NCI-H1417 (cell line): ENCODE data around the gene TLE4.

Source experiments
- DNase-seq, 3 experiments: peaks; one replicate each; lab custom pipeline; 2025; lab: John Stamatoyannopoulos, UW

Gene TLE4

GRCh38 chr9:79664375-79664831 lies 92.6 kb downstream of the TLE4 start:
- no peak for DNase-seq

DNA sequence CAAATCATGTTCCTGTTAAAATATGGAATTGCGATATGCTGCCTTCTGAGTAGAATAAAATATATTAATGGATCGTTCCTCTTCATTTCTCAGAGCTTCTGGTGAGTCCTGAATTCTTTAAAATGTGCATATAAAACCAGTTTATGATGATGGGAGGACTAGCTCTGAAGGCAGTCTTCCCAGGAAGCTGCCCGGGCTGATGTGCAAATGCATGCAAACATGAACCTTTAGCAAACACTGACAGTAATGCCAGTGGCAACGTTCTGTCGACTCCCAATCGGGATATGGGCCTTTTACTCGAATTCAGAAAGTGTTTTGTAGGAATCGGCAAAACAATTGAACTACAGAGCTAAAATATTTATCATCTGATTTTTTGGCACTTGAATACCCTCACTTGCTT lies 93.6 kb downstream of the TLE4 start:
- no peak for DNase-seq

DNA sequence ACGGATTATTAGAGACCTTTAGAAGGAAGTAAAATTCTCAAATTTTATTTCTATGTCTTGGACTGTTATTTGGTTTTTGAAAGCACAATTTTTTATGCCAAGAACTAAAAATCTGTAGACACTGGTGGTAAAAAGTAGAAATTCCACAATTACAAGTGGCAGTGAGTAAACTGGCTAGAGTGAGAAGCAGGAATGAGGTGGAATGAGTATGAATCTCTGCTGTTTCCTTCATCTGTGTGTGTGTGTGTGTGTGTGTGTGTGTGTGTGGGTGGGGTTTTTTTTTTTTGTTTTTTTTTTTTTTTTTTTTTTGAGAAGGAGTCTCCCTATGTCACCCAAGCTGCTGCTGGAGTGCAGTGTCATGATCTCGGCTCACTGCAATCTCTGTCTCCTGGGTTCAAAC lies 94.2 kb downstream of the TLE4 start:
- DNase-seq, result no peak

GRCh38 chr9:79667120-79667519 lies 95.4 kb downstream of the TLE4 start:
- DNase-seq, result no peak

DNA sequence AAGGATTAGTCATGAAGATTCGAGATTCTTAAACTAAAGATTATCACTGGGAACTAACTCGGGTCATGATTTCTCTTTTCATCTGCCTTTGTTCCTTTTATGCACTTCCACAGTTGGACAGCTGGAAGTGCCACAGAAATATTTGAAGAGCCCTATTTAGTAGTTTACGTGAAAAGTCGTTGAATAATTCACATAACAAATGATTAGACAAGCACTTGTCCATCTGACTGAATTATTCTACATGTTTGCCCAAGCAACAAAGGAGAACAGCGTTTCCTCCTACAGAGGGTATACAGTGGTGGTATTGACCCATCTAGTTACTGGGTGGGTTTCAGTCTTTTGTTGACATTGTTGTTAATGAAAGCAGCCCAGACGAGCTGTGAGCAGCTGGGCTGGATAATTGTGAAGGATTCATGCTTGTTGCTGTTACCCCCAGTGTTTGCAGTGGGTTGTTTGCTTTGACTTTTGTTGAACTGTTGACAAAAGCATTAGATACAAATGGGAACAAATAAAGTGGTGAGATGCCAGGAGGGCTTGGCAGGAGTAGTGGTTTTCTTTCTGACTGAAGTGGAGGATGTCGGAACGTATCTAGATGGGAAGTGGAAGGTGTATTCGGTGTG lies 96.2 kb downstream of the TLE4 start:
- DNase-seq, result peak; percentile 20 to 98 (median 81)

DNA sequence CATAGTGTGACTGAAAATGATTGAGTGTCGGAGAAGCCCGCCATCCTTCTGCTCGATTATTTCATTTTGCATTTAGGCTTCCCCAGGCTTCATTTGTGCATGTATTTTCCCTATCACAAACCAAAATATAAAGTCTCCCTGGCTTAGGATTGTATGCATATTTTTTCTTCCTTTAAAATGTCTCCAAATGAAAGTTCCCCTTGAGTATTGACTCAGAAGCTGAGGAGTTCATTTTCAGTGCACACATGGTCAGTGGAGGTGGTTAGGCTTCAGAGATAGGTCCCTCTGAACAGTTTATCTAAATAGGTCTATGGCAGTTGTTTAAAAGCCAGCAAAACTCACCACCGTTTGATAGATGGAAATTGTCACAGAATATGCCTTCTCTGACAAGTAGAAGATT lies 97.2 kb downstream of the TLE4 start:
- DNase-seq, result no peak

GRCh38 chr9:79670269-79670961 lies 98.7 kb downstream of the TLE4 start:
- DNase-seq, result no peak

GRCh38 chr9:79671558-79671957 lies 99.8 kb downstream of the TLE4 start:
- no peak for DNase-seq

DNA sequence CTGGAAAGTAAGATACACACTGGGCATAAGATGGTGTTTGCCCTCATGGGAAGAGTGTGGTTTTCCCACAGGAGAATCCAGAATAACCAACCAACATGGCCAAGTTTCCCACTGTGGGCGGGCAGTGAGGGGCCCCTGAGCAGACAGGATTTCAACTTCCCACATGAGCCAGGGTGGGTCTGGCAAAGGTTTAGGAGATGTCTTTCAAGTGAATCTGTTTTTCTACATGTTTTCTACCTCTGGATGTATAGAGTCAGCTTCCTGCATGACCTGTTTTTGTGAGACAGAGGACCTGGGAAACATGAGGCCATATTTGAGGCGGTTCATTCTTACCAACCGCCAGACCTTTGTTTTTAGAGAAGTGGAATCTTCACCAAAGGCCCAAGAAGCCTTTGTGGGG lies 100.5 kb downstream of the TLE4 start:
- DNase-seq, result no peak

DNA sequence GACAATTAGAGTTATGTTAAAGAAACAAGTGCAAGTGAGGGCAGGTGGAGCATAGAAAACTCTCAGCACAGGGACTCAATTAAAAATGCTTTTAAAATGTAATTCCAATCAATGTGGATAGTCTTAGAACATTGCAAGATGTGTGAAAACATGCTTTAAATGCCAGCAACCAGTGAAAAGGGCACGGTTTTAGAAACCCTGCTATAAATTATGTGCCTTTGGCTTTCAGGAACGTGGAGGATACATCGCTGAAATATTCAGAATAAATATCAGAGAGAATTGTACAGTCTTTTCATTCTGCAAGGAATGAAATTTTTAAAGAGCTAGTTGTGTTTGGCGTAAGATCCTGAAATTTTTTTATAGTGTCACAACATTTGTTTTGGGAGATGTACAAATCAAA lies 101.1 kb downstream of the TLE4 start:
- no peak for DNase-seq

GRCh38 chr9:79673614-79674013 lies 101.8 kb downstream of the TLE4 start:
- no peak for DNase-seq

- DNase-seq, result no peak
Observed at GRCh38 chr9:79674052-79674777, 102.5 kb downstream of the TLE4 start.

- DNase-seq, result no peak
Observed at GRCh38 chr9:79681576-79681975, 109.8 kb downstream of the TLE4 start.

DNA sequence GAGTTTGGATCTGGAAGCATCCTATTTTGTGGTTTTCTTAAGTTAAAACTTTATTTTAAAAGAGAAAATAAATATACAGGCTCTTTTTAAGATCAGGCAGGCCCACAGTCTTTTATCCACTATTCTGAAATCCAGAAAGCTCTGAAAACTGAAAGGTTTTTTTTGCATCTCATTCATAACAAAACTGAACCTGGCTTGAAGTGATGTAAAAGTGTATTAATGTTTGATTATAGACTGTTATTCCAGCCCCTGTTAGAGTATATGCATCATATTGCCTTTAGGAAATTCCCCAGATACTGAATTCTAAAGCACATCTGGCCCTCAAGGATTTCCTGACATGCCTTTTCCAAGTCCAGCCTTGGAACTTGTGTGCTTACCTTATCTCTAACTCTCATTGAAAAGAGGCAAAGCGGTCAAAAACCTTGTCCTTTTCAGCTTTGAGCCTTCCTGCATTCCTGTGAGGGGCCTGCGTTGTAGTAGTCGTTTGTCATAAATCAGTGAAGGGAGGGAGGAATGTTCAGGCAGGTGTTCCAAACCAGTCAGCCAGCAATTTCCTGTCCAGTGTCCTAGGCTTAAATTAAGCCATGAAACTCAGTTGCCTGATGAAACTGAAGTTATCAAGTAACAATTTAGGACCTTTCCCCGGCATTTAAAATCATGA lies 110.4 kb downstream of the TLE4 start:
- DNase-seq, result peak in 1 of 3 experiments; percentile 25

- DNase-seq, result no peak
Observed at GRCh38 chr9:79684059-79684458, 112.3 kb downstream of the TLE4 start.

DNA sequence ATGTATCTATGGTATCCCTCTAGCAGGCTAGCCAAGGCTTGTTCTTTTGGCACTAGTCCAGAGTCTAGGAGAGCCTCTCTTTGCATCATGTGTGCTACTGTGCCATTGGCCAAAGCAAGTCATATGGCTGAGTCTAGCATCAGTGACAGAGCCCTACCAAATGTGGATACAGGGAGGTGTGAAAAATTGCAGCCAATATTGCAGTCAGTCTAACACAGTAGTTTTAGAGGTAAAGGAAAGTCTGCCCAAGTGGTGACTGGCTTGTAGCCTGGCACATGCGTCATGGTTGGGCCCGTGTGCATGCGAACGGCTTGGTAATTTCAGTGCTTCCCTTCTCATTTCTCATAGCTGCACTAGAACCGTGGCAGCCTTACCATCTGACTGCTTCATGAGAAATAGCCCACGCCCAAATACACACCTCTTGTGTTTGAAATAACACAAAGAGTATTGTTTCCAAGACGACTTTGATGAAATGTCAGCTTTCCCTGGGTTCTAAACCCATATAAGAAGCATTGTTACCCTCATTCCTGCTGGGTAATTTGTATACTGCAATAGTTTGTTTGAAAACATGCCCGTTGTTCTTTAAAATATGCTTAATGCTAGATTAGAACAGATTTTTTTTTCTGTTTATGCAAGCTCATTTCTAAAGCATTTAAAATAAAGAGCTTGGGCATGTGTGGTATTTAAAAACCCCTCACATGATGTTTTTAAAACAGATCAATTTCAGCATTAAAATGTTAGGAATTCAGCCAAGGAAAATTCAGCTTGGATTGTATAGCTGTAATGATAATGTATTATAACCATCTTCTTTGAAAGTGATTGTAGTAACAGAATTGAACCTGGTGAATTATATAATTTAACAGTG lies 113.2 kb downstream of the TLE4 start:
- peak in 1 of 3 experiments; percentile 16 for DNase-seq

DNA sequence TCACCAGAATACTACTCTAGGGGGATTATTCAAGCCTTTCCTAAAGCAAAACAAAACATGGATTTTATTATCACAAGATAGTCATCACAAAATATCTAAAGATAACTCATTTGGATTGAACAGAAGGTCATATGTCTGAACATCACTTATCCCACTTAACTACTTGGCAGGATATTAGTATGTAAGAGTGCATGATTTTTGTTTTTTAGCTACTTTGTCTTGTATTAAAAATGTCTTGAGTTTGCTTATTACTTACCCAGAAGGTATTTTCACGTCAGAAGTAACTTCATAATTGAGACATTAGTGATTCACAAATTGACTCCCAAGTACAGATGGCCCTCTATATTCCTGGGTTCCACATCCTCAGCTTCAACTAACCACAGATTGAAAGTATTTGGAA lies 113.8 kb downstream of the TLE4 start:
- no peak for DNase-seq

DNA sequence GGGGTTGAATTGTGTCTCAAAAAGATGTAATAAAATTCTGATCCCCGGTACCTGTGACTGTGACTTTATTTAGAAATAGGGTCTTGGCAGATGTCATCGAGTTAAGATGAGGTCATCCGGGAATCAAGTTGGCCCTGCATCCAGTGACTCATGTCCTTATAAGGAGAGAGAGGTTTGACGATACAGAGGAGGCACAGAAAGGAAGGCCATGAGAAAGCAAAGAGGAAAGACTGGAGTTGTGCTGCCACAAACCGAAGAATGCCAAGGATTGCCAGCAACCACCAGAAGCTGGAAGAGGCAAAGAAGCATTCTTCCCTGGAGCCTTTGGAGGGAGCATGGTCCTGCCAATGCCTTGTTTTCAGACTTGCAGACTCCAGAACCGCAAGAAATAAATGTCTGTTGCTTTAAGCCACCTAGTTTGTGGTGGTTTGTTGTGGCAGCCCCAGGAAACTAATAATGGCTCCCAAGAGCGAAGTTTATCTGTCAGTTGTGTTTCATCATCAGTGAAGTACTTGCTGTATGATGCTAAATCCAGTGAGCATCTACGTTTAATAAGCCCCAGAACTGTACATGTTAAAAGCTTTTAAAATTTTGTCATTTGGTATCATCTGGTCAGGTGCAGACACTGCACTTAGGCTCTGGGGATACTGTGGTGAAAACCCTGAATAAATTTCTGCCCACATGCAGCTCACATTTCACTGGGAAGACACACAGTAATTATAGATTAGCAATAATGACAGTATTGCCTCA lies 114.8 kb downstream of the TLE4 start:
- no peak for DNase-seq

DNA sequence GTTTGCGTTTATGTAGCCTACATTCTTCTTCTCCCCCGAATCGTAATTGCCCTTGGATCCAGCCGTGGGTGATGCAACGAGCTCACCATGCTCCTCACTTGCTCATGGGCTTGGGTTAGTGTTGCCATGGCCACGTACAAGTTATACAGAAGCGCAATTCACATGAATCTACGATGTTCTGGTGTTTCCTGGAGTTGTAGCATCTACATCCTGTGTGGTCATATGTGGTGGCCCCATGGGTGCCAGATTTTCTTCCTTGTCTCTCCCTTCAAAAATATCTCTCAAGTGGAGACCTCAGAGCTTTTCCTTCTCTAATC lies 115.3 kb downstream of the TLE4 start:
- DNase-seq, result peak in 1 of 3 experiments; percentile 16

DNA sequence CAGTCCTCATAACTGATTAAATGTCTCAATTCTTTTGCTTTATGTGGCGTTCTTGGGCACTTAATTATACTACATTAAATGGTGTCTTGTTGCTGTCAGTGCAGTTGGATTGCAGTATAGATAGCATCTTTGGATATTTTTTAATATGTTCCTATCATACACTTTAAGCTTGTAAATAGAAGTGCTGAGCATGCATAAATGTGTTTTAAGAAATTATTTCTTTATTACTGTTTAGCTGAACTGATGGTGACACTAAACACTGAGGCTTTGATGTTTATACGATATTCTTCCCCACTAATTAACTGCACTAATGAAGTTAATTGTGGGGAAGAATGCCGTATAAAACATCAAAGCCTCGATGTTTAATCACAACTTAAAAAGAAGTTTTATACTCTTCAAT lies 116.6 kb downstream of the TLE4 start:
- no peak for DNase-seq

GRCh38 chr9:79689576-79689975 lies 117.8 kb downstream of the TLE4 start:
- peak in 2 of 3 experiments; percentile 46 to 48 for DNase-seq
